H1 (cell line): ENCODE data around the gene PRDM15. TPM values are rescaled to one million over a fixed set of nuclear protein-coding genes. Genes with fewer than 3 reads are reported as not detected.

ENCODE experiments used
- CTCF ChIA-PET: fragments of 300-600 bp; sonication (Branson Sonifier 250); formaldehyde crosslinking; loops from one replicate; lab custom pipeline; 2021; ENCODE audit not compliant: partially characterized antibody; lab: Charles Lee
- POLR2A ChIA-PET: fragments of 300-600 bp; sonication (Branson Sonifier 250); formaldehyde crosslinking; loops from one replicate; lab custom pipeline; 2021; ENCODE audit warnings: inconsistent platforms; ENCODE audit not compliant: partially characterized antibody; lab: Charles Lee
- DNase-seq, 2 experiments: peaks; one replicate each; pipeline versions ENCODE4 v3.0.0 to v3.0.0-alpha.2; 2010 to 2022; ENCODE audit warnings: low spot score in 2 of 2, low read depth in 1 of 2, mixed read lengths in 1 of 2
- FAIRE-seq: peaks from 2 replicates; lab custom pipeline; 2011; peaks lifted over from hg19 to GRCh38; lab: Jason Lieb, UNC
- H2AFZ ChIP-seq: 2 replicates; pipeline ENCODE4 v1.8.1; 2012; ENCODE audit warnings: low read length, inconsistent platforms
- H2AK5ac ChIP-seq: 2 replicates; pipeline ENCODE4 v1.6.1; 2013; ENCODE audit warnings: low read depth, low read length
- H2BK120ac ChIP-seq: replicated peaks from 2 replicates; pipeline ENCODE3; 2013; ENCODE audit warnings: low read depth, low read length, inconsistent platforms
- H2BK12ac ChIP-seq: 2 replicates; pipeline ENCODE4 v1.6.1; 2013; ENCODE audit warnings: low read depth, low read length
- H2BK15ac ChIP-seq: 2 replicates; pipeline ENCODE4 v1.6.1; 2013; ENCODE audit warnings: low read length
- H2BK20ac ChIP-seq: 2 replicates; pipeline ENCODE4 v1.6.1; 2013; ENCODE audit warnings: low read length
- H2BK5ac ChIP-seq: 2 replicates; pipeline ENCODE4 v1.6.1; 2013; ENCODE audit warnings: low read depth, low read length
- H3K14ac ChIP-seq: 2 replicates; pipeline ENCODE4 v1.6.1; 2013; ENCODE audit warnings: inconsistent platforms; ENCODE audit not compliant: insufficient read length
- H3K18ac ChIP-seq: 2 replicates; pipeline ENCODE4 v1.6.1; 2013; ENCODE audit warnings: low read length; ENCODE audit errors: extremely low read depth
- H3K23ac ChIP-seq: 2 replicates; pipeline ENCODE4 v1.6.1; 2013; ENCODE audit warnings: inconsistent platforms; ENCODE audit not compliant: insufficient read length
- H3K23me2 ChIP-seq: 2 replicates; pipeline ENCODE4 v1.6.1; 2013; ENCODE audit warnings: low read depth, low read length
- H3K27ac ChIP-seq: 2 replicates; pipeline ENCODE4 v1.6.1; 2011; ENCODE audit warnings: low read depth, low read length, inconsistent platforms
- H3K27me3 ChIP-seq, 4 experiments: replicated peaks in 1 of 4; 1 replicate in 1 of 4; 2 replicates in 3 of 4; pipeline versions ENCODE4 v1.6.1 to v1.8.1; 2011 to 2013; ENCODE audit warnings: low read length in 3 of 4, mild to moderate bottlenecking in 3 of 4, inconsistent platforms in 2 of 4, mixed read lengths in 2 of 4, moderate library complexity in 1 of 4; ENCODE audit not compliant: control insufficient read depth in 3 of 4, insufficient read depth in 3 of 4; ENCODE audit errors: extremely low read depth in 1 of 4
- H3K36me3 ChIP-seq, 4 experiments: 2 replicates each; pipeline versions ENCODE4 v1.6.1 to v1.8.1; 2011 to 2013; ENCODE audit warnings: mild to moderate bottlenecking in 4 of 4, low read length in 3 of 4, moderate library complexity in 2 of 4, control low read depth in 1 of 4, inconsistent platforms in 1 of 4; ENCODE audit not compliant: insufficient read depth in 4 of 4, control insufficient read depth in 2 of 4
- H3K4ac ChIP-seq: replicated peaks from 2 replicates; pipeline ENCODE3; 2013; ENCODE audit warnings: low read length, low read depth, mixed read lengths, inconsistent platforms; ENCODE audit not compliant: insufficient read length
- H3K4me1 ChIP-seq, 4 experiments: replicated peaks in 1 of 4; 1 replicate in 1 of 4; 2 replicates in 3 of 4; pipeline versions ENCODE4 v1.6.1 to v1.8.1; 2011 to 2013; ENCODE audit warnings: low read length in 3 of 4, inconsistent platforms in 2 of 4, mixed read lengths in 1 of 4; ENCODE audit not compliant: insufficient read depth in 4 of 4, control insufficient read depth in 3 of 4
- H3K4me2 ChIP-seq, 2 experiments: 2 replicates each; pipeline versions ENCODE4 v1.6.1 to v1.8.1; 2011 to 2013; ENCODE audit warnings: low read depth in 2 of 2, low read length in 2 of 2, control low read depth in 1 of 2, inconsistent platforms in 1 of 2, mild to moderate bottlenecking in 1 of 2; ENCODE audit not compliant: insufficient read depth in 1 of 2
- H3K4me3 ChIP-seq, 4 experiments: fragments of 200-600, 300-600 bp in 1 of 4; sonication (generic), shearing (Covaris generic), sonication (Bioruptor Twin) in 1 of 4; 2 replicates each; pipeline versions ENCODE4 v1.5.1 to v1.8.1; 2011 to 2016; ENCODE audit warnings: low read length in 4 of 4, low read depth in 3 of 4, control low read depth in 2 of 4, inconsistent platforms in 2 of 4, mild to moderate bottlenecking in 2 of 4, mixed read lengths in 1 of 4, moderate library complexity in 1 of 4; ENCODE audit not compliant: insufficient read depth in 2 of 4; ENCODE audit errors: extremely low read depth in 1 of 4
- H3K56ac ChIP-seq: replicated peaks from 2 replicates; pipeline ENCODE3; 2013; ENCODE audit warnings: low read depth, mild to moderate bottlenecking, mixed read lengths, low read length, inconsistent platforms; ENCODE audit not compliant: insufficient read length
- H3K79me1 ChIP-seq: 2 replicates; pipeline ENCODE4 v1.6.1; 2013; ENCODE audit warnings: low read depth, low read length, control low read depth
- H3K79me2 ChIP-seq, 2 experiments: 2 replicates each; pipeline versions ENCODE4 v1.6.1 to v1.8.1; 2012 to 2013; ENCODE audit warnings: low read length in 2 of 2, mild to moderate bottlenecking in 2 of 2, inconsistent platforms in 1 of 2; ENCODE audit not compliant: insufficient read depth in 2 of 2, control insufficient read depth in 1 of 2
- H3K9ac ChIP-seq, 4 experiments: replicated peaks in 1 of 4; 1 replicate in 1 of 4; 2 replicates in 3 of 4; pipeline versions ENCODE4 v1.6.1 to v1.8.1; 2011 to 2013; ENCODE audit warnings: low read depth in 3 of 4, low read length in 3 of 4, control low read depth in 2 of 4, mild to moderate bottlenecking in 2 of 4, moderate library complexity in 2 of 4, inconsistent platforms in 1 of 4; ENCODE audit errors: extremely low read depth in 1 of 4
- H3K9me3 ChIP-seq, 2 experiments: 2 replicates each; pipeline versions ENCODE4 v1.6.1 to v1.8.1; 2012 to 2013; ENCODE audit warnings: mild to moderate bottlenecking in 2 of 2, moderate library complexity in 2 of 2, control low read depth in 1 of 2, inconsistent platforms in 1 of 2, low read depth in 1 of 2, low read length in 1 of 2, mixed read lengths in 1 of 2; ENCODE audit not compliant: insufficient read depth in 2 of 2
- H4K20me1 ChIP-seq, 2 experiments: replicated peaks in 1 of 2; 2 replicates each; pipeline versions ENCODE3 to v1.8.1; 2011 to 2013; ENCODE audit warnings: inconsistent platforms in 2 of 2, low read length in 2 of 2, mild to moderate bottlenecking in 1 of 2; ENCODE audit not compliant: insufficient read depth in 2 of 2, control insufficient read depth in 1 of 2
- H4K5ac ChIP-seq: 2 replicates; pipeline ENCODE4 v1.6.1; 2013; ENCODE audit warnings: low read length, low read depth, mixed read lengths, inconsistent platforms; ENCODE audit not compliant: insufficient read length
- H4K8ac ChIP-seq: 2 replicates; pipeline ENCODE4 v1.8.0; 2013; ENCODE audit warnings: mild to moderate bottlenecking, moderate library complexity, low read length, inconsistent platforms; ENCODE audit not compliant: insufficient read depth; ENCODE audit errors: extremely low read depth
- H4K91ac ChIP-seq: replicated peaks from 2 replicates; pipeline ENCODE3; 2013; ENCODE audit warnings: low read length, mixed read lengths, inconsistent platforms; ENCODE audit not compliant: insufficient read length
- GTF2F1 ChIP-seq: IDR thresholded peaks from 2 replicates; pipeline ENCODE4 v1.6.1; 2012; ENCODE audit warnings: low read depth, low read length, improper control_type of control experiment, borderline replicate concordance
- HDAC2 ChIP-seq, 2 experiments: fragments of 300-600 bp in 1 of 2; sonication (generic) in 1 of 2; IDR thresholded peaks; 2 replicates each; pipeline ENCODE4 v1.6.1; 2011 to 2012; ENCODE audit warnings: low read depth in 2 of 2, low read length in 2 of 2, mild to moderate bottlenecking in 2 of 2, moderate library complexity in 2 of 2, borderline replicate concordance in 1 of 2, inconsistent platforms in 1 of 2
- JUN ChIP-seq: IDR thresholded peaks from 2 replicates; pipeline ENCODE4 v1.6.1; 2011; ENCODE audit warnings: low read depth, mild to moderate bottlenecking, improper control_type of control experiment, low read length
- MAX ChIP-seq: IDR thresholded peaks from 2 replicates; pipeline ENCODE4 v1.6.1; 2012; ENCODE audit warnings: inconsistent platforms
- NRF1 ChIP-seq: IDR thresholded peaks from 2 replicates; pipeline ENCODE4 v1.6.1; 2011; ENCODE audit warnings: mild to moderate bottlenecking, low read depth, low read length, improper control_type of control experiment
- RAD21 ChIP-seq, 2 experiments: IDR thresholded peaks in 1 of 2; conservative IDR thresholded peaks in 1 of 2; 2 replicates each; pipeline ENCODE4 v1.6.1; 2011; ENCODE audit warnings: low read depth in 2 of 2, low read length in 2 of 2, improper control_type of control experiment in 1 of 2, inconsistent platforms in 1 of 2, mild to moderate bottlenecking in 1 of 2, moderate library complexity in 1 of 2
- RNF2 ChIP-seq: fragments of 200-900, 300-1000 bp; sonication (generic); IDR thresholded peaks from 2 replicates; pipeline ENCODE4 v1.7.1; 2016; ENCODE audit warnings: borderline replicate concordance, low read depth, mild to moderate bottlenecking, antibody characterized with exemption, low read length; ENCODE audit not compliant: poor library complexity, severe bottlenecking; ENCODE audit errors: missing control alignments
- RXRA ChIP-seq: IDR thresholded peaks from 2 replicates; pipeline ENCODE4 v1.6.1; 2011; ENCODE audit warnings: low read depth, mild to moderate bottlenecking, low read length, moderate library complexity; ENCODE audit not compliant: insufficient read depth
- SIX5 ChIP-seq: IDR thresholded peaks from 2 replicates; pipeline ENCODE4 v1.6.1; 2011; ENCODE audit warnings: mild to moderate bottlenecking, low read depth, low read length
- SP4 ChIP-seq: IDR thresholded peaks from 2 replicates; pipeline ENCODE4 v1.6.1; 2012; ENCODE audit warnings: low read length, inconsistent platforms
- TAF7 ChIP-seq: optimal IDR thresholded peaks from 2 replicates; pipeline ENCODE3; 2011; ENCODE audit warnings: low read depth, mild to moderate bottlenecking, inconsistent platforms, low read length, moderate library complexity, borderline replicate concordance
- TCF12 ChIP-seq: IDR thresholded peaks from 2 replicates; pipeline ENCODE4 v1.6.1; 2011; ENCODE audit warnings: low read depth, mild to moderate bottlenecking, low read length
- TEAD4 ChIP-seq: IDR thresholded peaks from 2 replicates; pipeline ENCODE4 v1.6.1; 2012; ENCODE audit warnings: low read depth, low read length, inconsistent platforms, mixed read lengths
- WGBS, 2 experiments: shearing (Covaris generic) in 1 of 2; methylation state at CpG; one replicate each; pipeline versions ENCODE4 v1.1.6 to v1.1.7; 2013 to 2015; ENCODE audit warnings: low lambda C conversion rate in 2 of 2, mixed read lengths in 2 of 2, inconsistent platforms in 1 of 2, low coverage in 1 of 2, missing lambda C conversion rate in 1 of 2; ENCODE audit not compliant: insufficient replicate concordance in 2 of 2, insufficient coverage in 1 of 2, insufficient read length in 1 of 2; ENCODE audit errors: extremely low coverage in 1 of 2, missing lambda C conversion rate in 1 of 2; 5-methylcytosine and 5-hydroxymethylcytosine counted together
- polyA plus RNA-seq, 7 experiments: library from polyadenylated mRNA; depleted of rRNA in 3 of 7; stranded (reverse) in 5 of 7; unstranded in 2 of 7; fragments of >200 nt in 5 of 7; fragments of 200-250 nt in 2 of 7; gene quantifications; 1 replicate in 5 of 7; 2 replicates in 1 of 7; 4 replicates in 1 of 7; pipeline versions ENCODE4 v1.2.1 to v1.2.3, GENCODE V29; 2011 to 2013; ENCODE audit warnings: missing spikeins in 2 of 7, mixed read lengths in 2 of 7
- total RNA-seq: library from RNA; stranded (reverse); fragmentation: NEBNext Ultra II Directional; extraction: Animal tissue kit (Norgen Biotek cat#: 25700); gene quantifications from 2 replicates; pipeline ENCODE4 v1.2.1, GENCODE V29; 2021

The PRDM15 gene
- total and polyA plus RNA-seq, 2 of the 8 experiments (the other 6 are each of a cell fraction or from before 2014, with no cell fraction given) = 9.7 to 10.5 TPM

GRCh38 chr21:41923186-41923585 lies 44.0 kb upstream of the PRDM15 start:
- 91% methylated on average over 8 of the region's 8 CpGs; no CpG with 5 or more reads in 1 of the 2 experiments for WGBS, 2 experiments
- H3K23ac ChIP-seq = no peak overlapping the region
- no peak for TF ChIP-seq HDAC2 (IDR thresholded peaks at IDR 0.05; ENCODE audit: borderline replicate concordance in 1 of 2, low read depth in 2 of 2, low read length in 2 of 2)
- no peak for TF ChIP-seq JUN
- no peak for TF ChIP-seq TCF12
- TF ChIP-seq TAF7 = no peak
- TF ChIP-seq SP4 = no peak
- no peak for TF ChIP-seq TEAD4
- TF ChIP-seq NRF1 = no peak
- no peak for TF ChIP-seq RXRA
- no peak for TF ChIP-seq RNF2
- TF ChIP-seq GTF2F1 = no peak
- TF ChIP-seq RAD21 (IDR thresholded peaks at IDR 0.05 in 1 of 2, conservative IDR thresholded peaks at IDR 0.05 in 1 of 2; ENCODE audit: low read depth in 2 of 2, low read length in 2 of 2) = no peak
- no peak for TF ChIP-seq MAX
- TF ChIP-seq SIX5 = no peak

More at GRCh38 chr21:41923186-41923585, 44.0 kb upstream of the PRDM15 start:
- H2AFZ ChIP-seq = no peak overlapping the region
- H2AK5ac ChIP-seq = no peak overlapping the region
- no peak overlapping the region for H3K18ac ChIP-seq
- DNase-seq (no peak), FAIRE-seq (no peak)
- no peak overlapping the region for H3K14ac ChIP-seq
- no peak overlapping the region for H2BK5ac ChIP-seq
- H3K79me1 ChIP-seq = no peaks in the 10 kb centered on the region; the same call in 1 of the 2 replicates
- H2BK15ac ChIP-seq = no peak overlapping the region
- H2BK12ac ChIP-seq = no peak overlapping the region
- no peak overlapping the region for H4K5ac ChIP-seq
- no peak overlapping the region for H2BK120ac ChIP-seq
- H4K20me1 ChIP-seq = peaks cover 0 to 3% of the 10 kb centered on the region in 2 experiments
- no peak overlapping the region for H4K91ac ChIP-seq
- H3K4ac ChIP-seq = no peak overlapping the region
- no peak overlapping the region for H3K56ac ChIP-seq
- H3K27me3 ChIP-seq = no peaks in the 10 kb centered on the region
- no peaks in the 10 kb centered on the region for H3K9me3 ChIP-seq
- H3K4me2 ChIP-seq = no peak overlapping the region
- no peak overlapping the region for H3K27ac ChIP-seq
- no peaks in the 10 kb centered on the region for H3K23me2 ChIP-seq
- peaks cover 0 to 3% (median 0%) of the 10 kb centered on the region in 4 experiments; a peak in 1 of 8 replicates for H3K36me3 ChIP-seq
- H3K4me3 ChIP-seq = no peak overlapping the region
- ChIA-PET CTCF (interaction anchor here (0.9 to 2.0 kb wide), 5 partner anchors 8 to 25 kb away, joined by 3 to 6 read pairs (median 4); no protein-coding TSS in a partner anchor), POLR2A (interaction anchor here (1.7 kb wide), 1 partner anchor 10 kb away, joined by 4 read pairs; no protein-coding TSS in a partner anchor)
- no peak overlapping the region for H3K9ac ChIP-seq
- H3K79me2 ChIP-seq = no peaks in the 10 kb centered on the region
- no peak overlapping the region for H2BK20ac ChIP-seq
- peaks cover 4 to 16% (median 9%) of the 10 kb centered on the region in 4 experiments for H3K4me1 ChIP-seq
- H4K8ac ChIP-seq = no peak overlapping the region
